ENCODE results near the gene C1orf56. TPM values are rescaled to one million over a fixed set of nuclear protein-coding genes. Genes with fewer than 3 reads are reported as not detected.
A peak's percentile ranks its signal among the peaks of the same experiment; 100 is the strongest.

C1orf56 gene
- total RNA-seq, 1 donor from 2014 or later, result 8.6 TPM

- Mint-ChIP-seq H3K9me3 (no peaks in the 10 kb centered on the region), H3K4me3 (peak overlapping the region; percentile 39), H3K27me3 (no peaks in the 10 kb centered on the region), H3K27ac (no peak overlapping the region), H3K36me3 (peaks cover 14% of the 10 kb centered on the region), H3K4me1 (ENCODE audit: unreplicated experiment) (peaks cover 24% of the 10 kb centered on the region)
- no peak for DNase-seq (ENCODE audit: extremely low spot score, unreplicated experiment)
- no peak for TF ChIP-seq CTCF (conservative IDR thresholded peaks at IDR 0.05)
Measured at GRCh38 chr1:151001602-151002001, 45.9 kb upstream of the C1orf56 start.

- DNase-seq (ENCODE audit: extremely low spot score, unreplicated experiment), result no peak
- Mint-ChIP-seq H3K36me3 (peaks cover 14% of the 10 kb centered on the region), H3K27me3 (no peaks in the 10 kb centered on the region), H3K9me3 (no peaks in the 10 kb centered on the region), H3K4me3 (peak overlapping the region; percentile 39), H3K27ac (no peak overlapping the region), H3K4me1 (ENCODE audit: unreplicated experiment) (peaks cover 29% of the 10 kb centered on the region)
- no peak for TF ChIP-seq CTCF (conservative IDR thresholded peaks at IDR 0.05)
Measured at GRCh38 chr1:151002051-151002450, 45.5 kb upstream of the C1orf56 start.

- H3K4me1 Mint-ChIP-seq (ENCODE audit: unreplicated experiment), result peaks cover 33% of the 10 kb centered on the region
- no peaks in the 10 kb centered on the region for H3K27me3 Mint-ChIP-seq
- peaks cover 14% of the 10 kb centered on the region for H3K36me3 Mint-ChIP-seq
- peak overlapping the region; percentile 73 for H3K27ac Mint-ChIP-seq
- peak overlapping the region; percentile 81 for H3K4me3 Mint-ChIP-seq
- H3K9me3 Mint-ChIP-seq, result no peaks in the 10 kb centered on the region
- no peak for DNase-seq (ENCODE audit: extremely low spot score, unreplicated experiment)
- no peak for TF ChIP-seq CTCF (conservative IDR thresholded peaks at IDR 0.05)
Measured at GRCh38 chr1:151002611-151003010, 44.9 kb upstream of the C1orf56 start.

GRCh38 chr1:151003180-151003579 lies 44.4 kb upstream of the C1orf56 start:
- peaks cover 39% of the 10 kb centered on the region for H3K4me1 Mint-ChIP-seq (ENCODE audit: unreplicated experiment)
- H3K9me3 Mint-ChIP-seq, result no peaks in the 10 kb centered on the region
- no peak for DNase-seq (ENCODE audit: extremely low spot score, unreplicated experiment)
- H3K36me3 Mint-ChIP-seq, result peaks cover 14% of the 10 kb centered on the region
- peak overlapping the region; percentile 73 for H3K27ac Mint-ChIP-seq
- H3K4me3 Mint-ChIP-seq, result peak overlapping the region; percentile 81
- no peaks in the 10 kb centered on the region for H3K27me3 Mint-ChIP-seq
- no peak for TF ChIP-seq CTCF (conservative IDR thresholded peaks at IDR 0.05)

GRCh38 chr1:151005729-151006319 lies 41.7 kb upstream of the C1orf56 start:
- Mint-ChIP-seq H3K4me3 (peak overlapping the region; percentile 92), H3K27ac (peak overlapping the region; percentile 97), H3K36me3 (peaks cover 9% of the 10 kb centered on the region), H3K9me3 (no peaks in the 10 kb centered on the region), H3K27me3 (no peaks in the 10 kb centered on the region), H3K4me1 (ENCODE audit: unreplicated experiment) (peaks cover 48% of the 10 kb centered on the region)
- no peak for TF ChIP-seq CTCF (conservative IDR thresholded peaks at IDR 0.05)
- no peak for DNase-seq (ENCODE audit: extremely low spot score, unreplicated experiment)

Data from type B pancreatic cell (in vitro differentiated cells).